Measurements from ENCODE around the gene CHRNA10. TPM values are rescaled to one million over a fixed set of nuclear protein-coding genes. Genes with fewer than 3 reads are reported as not detected.

CHRNA10 gene
- total RNA-seq, 1 experiment from 2014 or later, result 1.9 TPM

DNA sequence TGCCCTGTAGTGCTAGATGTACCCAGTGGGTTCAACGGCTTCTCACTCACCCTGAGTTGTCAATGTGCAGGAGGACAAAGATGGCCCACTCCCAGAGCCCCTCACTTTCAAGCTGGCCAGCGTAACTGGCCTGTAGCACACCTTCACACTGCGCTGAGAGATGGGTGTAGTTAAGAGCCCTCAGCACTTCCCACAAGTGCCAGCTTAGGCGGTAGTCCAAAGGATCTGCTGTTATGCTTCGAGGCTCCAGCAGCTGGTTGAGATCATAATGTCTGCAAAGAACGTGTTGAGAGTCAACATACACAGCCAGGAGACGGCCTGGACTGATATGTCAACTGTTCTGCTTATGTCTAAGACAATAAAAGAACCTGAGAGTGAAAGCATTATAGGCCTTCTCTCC, 14.7 kb upstream of the CHRNA10 start:
- POLR2A ChIA-PET (ENCODE audit: unreplicated experiment), result no interaction called here
- Histone ChIP-seq H4K20me1 (ENCODE audit: insufficient read depth) (no peaks in the 10 kb centered on the region), H3K36me3 (ENCODE audit: low read depth) (peaks cover 12% of the 10 kb centered on the region), H3K79me2 (ENCODE audit: low read depth) (no peaks in the 10 kb centered on the region), H3K27ac (no peak overlapping the region), H3K9me3 (ENCODE audit: insufficient read depth, low read depth) (no peaks in the 10 kb centered on the region), H2AFZ (no peak overlapping the region), H3K4me3 (no peak overlapping the region), H3K4me2 (no peak overlapping the region), H3F3A (ENCODE audit: insufficient read depth, low read depth) (peaks cover 4% of the 10 kb centered on the region; the same call in 1 of the 2 replicates), H3K9me2 (ENCODE audit: insufficient read depth) (no peaks in the 10 kb centered on the region), H3K4me1 (replicated peaks; ENCODE audit: insufficient read depth) (no peaks in the 10 kb centered on the region), H3K27me3 (ENCODE audit: insufficient read depth, low read depth) (no peaks in the 10 kb centered on the region)
- no peak for DNase-seq
- no TSS peak for BruUV-seq (replicated peaks)
- CTCF ChIA-PET, result no interaction called here
- TF ChIP-seq, protein P1, sequence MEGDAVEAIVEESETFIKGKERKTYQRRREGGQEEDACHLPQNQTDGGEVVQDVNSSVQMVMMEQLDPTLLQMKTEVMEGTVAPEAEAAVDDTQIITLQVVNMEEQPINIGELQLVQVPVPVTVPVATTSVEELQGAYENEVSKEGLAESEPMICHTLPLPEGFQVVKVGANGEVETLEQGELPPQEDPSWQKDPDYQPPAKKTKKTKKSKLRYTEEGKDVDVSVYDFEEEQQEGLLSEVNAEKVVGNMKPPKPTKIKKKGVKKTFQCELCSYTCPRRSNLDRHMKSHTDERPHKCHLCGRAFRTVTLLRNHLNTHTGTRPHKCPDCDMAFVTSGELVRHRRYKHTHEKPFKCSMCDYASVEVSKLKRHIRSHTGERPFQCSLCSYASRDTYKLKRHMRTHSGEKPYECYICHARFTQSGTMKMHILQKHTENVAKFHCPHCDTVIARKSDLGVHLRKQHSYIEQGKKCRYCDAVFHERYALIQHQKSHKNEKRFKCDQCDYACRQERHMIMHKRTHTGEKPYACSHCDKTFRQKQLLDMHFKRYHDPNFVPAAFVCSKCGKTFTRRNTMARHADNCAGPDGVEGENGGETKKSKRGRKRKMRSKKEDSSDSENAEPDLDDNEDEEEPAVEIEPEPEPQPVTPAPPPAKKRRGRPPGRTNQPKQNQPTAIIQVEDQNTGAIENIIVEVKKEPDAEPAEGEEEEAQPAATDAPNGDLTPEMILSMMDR (conservative IDR thresholded peaks at IDR 0.05), result no peak
- no peak for TF ChIP-seq EZH2 (IDR thresholded peaks at IDR 0.05; ENCODE audit: low read depth)
- intact Hi-C loops (cut with micrococcal nuclease; ENCODE audit: unreplicated experiment), result no loop called here

DNA sequence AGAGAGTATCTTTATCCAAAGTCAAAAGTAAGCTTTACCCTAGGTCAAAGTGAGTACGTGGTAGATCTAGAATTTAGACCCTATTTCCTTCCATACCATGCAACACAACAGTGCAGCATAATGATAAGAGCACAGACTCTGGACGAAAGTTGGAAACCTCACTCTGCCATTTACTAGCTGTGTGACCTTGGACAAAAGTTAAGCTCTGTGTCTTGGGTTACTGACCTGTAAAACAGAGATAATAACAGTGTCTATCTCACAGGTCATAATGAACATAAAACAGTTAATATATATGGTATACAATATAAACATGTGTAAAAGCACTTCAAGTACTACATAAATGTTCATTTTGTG, 13.6 kb upstream of the CHRNA10 start:
- peaks cover 12% of the 10 kb centered on the region for H3K36me3 ChIP-seq (ENCODE audit: low read depth)
- no peaks in the 10 kb centered on the region for H3K9me3 ChIP-seq (ENCODE audit: insufficient read depth, low read depth)
- no peaks in the 10 kb centered on the region for H3K27me3 ChIP-seq (ENCODE audit: insufficient read depth, low read depth)
- TF ChIP-seq, protein P1 (conservative IDR thresholded peaks at IDR 0.05), result no peak
- TF ChIP-seq EZH2 (IDR thresholded peaks at IDR 0.05; ENCODE audit: low read depth), result no peak
- no peak overlapping the region for H3K4me3 ChIP-seq
- ChIA-PET POLR2A (ENCODE audit: unreplicated experiment) (no interaction called here), CTCF (no interaction called here)
- no peaks in the 10 kb centered on the region for H3K9me2 ChIP-seq (ENCODE audit: insufficient read depth)
- H3K4me1 ChIP-seq (replicated peaks; ENCODE audit: insufficient read depth), result no peaks in the 10 kb centered on the region
- no peak overlapping the region for H3K27ac ChIP-seq
- H3K79me2 ChIP-seq (ENCODE audit: low read depth), result no peaks in the 10 kb centered on the region
- H4K20me1 ChIP-seq (ENCODE audit: insufficient read depth), result no peaks in the 10 kb centered on the region
- BruUV-seq (replicated peaks), result no TSS peak
- no peak overlapping the region for H2AFZ ChIP-seq
- H3F3A ChIP-seq (ENCODE audit: insufficient read depth, low read depth), result 0 out of 2 replicates have a peak, but pooled peaks cover 4% of the 10 kb centered on the region
- intact Hi-C loops (cut with micrococcal nuclease; ENCODE audit: unreplicated experiment), result no loop called here
- H3K4me2 ChIP-seq, result no peak overlapping the region
- no peak for DNase-seq

DNA sequence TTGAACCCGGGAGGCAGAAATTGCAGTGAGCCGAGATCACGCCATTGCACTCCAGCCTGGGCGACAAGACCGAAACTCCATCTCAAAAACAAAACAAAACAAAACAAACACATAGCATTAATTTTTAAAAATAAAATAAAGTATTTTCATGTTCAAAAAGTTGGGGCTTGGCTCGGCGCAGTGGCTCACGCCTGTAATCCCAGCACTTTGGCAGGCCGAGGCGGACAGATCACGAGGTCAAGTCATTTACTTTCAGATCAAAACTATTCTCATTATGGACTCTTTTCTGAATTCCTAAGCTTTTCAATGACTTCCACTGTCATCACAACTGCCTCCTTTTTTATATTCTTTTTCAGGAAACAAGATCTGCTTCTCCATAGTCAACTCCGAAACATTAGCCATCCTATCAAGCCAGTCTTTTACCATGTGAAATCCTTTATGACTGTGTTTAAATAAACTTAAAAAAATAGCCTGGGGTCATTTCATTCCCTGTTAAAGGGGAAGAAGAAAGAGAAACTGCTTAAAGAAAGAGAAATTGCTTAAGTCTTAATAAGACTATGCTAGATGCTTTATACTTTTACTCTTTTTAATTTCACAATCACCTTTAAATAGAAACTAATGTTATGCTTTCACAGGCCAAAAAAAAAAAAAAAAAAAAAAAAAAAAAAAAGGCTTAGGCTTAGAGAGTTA, 13.1 kb upstream of the CHRNA10 start:
- no TSS peak for BruUV-seq (replicated peaks)
- no peak for DNase-seq
- Histone ChIP-seq H4K20me1 (ENCODE audit: insufficient read depth) (no peaks in the 10 kb centered on the region), H3F3A (ENCODE audit: insufficient read depth, low read depth) (0 out of 2 replicates have a peak, but pooled peaks cover 4% of the 10 kb centered on the region), H3K4me2 (no peak overlapping the region), H3K27me3 (ENCODE audit: insufficient read depth, low read depth) (no peaks in the 10 kb centered on the region), H3K4me1 (replicated peaks; ENCODE audit: insufficient read depth) (no peaks in the 10 kb centered on the region), H3K27ac (no peak overlapping the region), H2AFZ (no peak overlapping the region), H3K9me2 (ENCODE audit: insufficient read depth) (no peaks in the 10 kb centered on the region), H3K9me3 (ENCODE audit: insufficient read depth, low read depth) (no peaks in the 10 kb centered on the region), H3K79me2 (ENCODE audit: low read depth) (no peaks in the 10 kb centered on the region), H3K4me3 (no peak overlapping the region), H3K36me3 (ENCODE audit: low read depth) (peaks cover 14% of the 10 kb centered on the region)
- intact Hi-C loops (cut with micrococcal nuclease; ENCODE audit: unreplicated experiment), result no loop called here
- TF ChIP-seq EZH2 (IDR thresholded peaks at IDR 0.05; ENCODE audit: low read depth), result no peak
- TF ChIP-seq, protein P1 (conservative IDR thresholded peaks at IDR 0.05), result no peak
- ChIA-PET POLR2A (ENCODE audit: unreplicated experiment) (no interaction called here), CTCF (no interaction called here)

Data from PC-9 (cell line).